Activated CD8-positive, alpha-beta memory T cell treated with anti-CD3 and anti-CD28 coated beads for 48 hours (primary cell): Measurements from ENCODE around the gene NDNF.

Experiments used
- DNase-seq, 3 experiments: peaks; one replicate each; pipeline ENCODE4 v3.0.0-alpha.2; 2020; ENCODE audit warnings: low read depth in 2 of 3, low spot score in 2 of 3

Gene NDNF

GRCh38 chr4:121015421-121015820 lies 56.9 kb downstream of the NDNF start:
- DNase-seq, result no peak

- no peak for DNase-seq
These were observed 57.8 kb downstream of the NDNF start for GRCh38 chr4:121014544-121014943.

GRCh38 chr4:121011780-121012340 lies 60.5 kb downstream of the NDNF start:
- DNase-seq, result no peak

- DNase-seq, result no peak
These were observed 61.2 kb downstream of the NDNF start for GRCh38 chr4:121011138-121011537.

- DNase-seq, result no peak
These were observed 62.5 kb downstream of the NDNF start for GRCh38 chr4:121009578-121010478.

GRCh38 chr4:121007660-121008059 lies 64.7 kb downstream of the NDNF start:
- DNase-seq, result no peak

GRCh38 chr4:121003863-121004262 lies 68.5 kb downstream of the NDNF start:
- DNase-seq, result no peak

GRCh38 chr4:120995266-120996010 lies 76.9 kb downstream of the NDNF start:
- DNase-seq, result no peak

GRCh38 chr4:120994521-120994920 lies 77.8 kb downstream of the NDNF start:
- DNase-seq, result no peak

GRCh38 chr4:120991885-120992284 lies 80.5 kb downstream of the NDNF start:
- no peak for DNase-seq

GRCh38 chr4:120990246-120990645 lies 82.1 kb downstream of the NDNF start:
- no peak for DNase-seq
